ENCODE data around the gene TAF10. TPM values are rescaled to one million over a fixed set of nuclear protein-coding genes. Genes with fewer than 3 reads are reported as not detected.

The TAF10 gene
- total RNA-seq, 1 experiment from 2014 or later, result 187 TPM

GRCh38 chr11:6650980-6651379 is 39.0 kb upstream of the TAF10 start:
- CTCF ChIA-PET, result no interaction called here
- no TSS peak for BruUV-seq (replicated peaks)

DNA sequence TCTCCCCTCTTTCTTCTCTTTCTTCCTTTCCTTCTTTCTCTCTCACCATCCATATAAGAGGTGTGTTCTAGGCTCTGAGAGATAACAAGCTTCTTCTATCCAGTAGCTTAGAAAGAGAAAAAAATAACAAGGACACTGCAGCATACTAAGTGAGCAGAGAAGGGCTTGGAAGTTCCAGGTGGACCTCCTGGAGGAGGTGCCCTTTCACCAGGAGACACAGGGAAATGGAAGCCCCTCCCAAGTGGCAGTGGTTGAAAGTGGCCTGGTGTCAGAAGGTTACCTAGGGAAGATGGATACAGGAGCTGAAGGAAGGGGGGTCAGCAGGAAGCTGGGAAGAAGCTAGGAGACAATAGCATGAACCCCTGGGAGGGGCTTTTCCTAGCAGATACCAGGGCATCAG is 38.1 kb upstream of the TAF10 start:
- no TSS peak for BruUV-seq (replicated peaks)
- DNase-seq, result no peak
- Mint-ChIP-seq H3K4me3 (ENCODE audit: low read depth, unreplicated experiment) (no peak overlapping the region), H3K9me3 (ENCODE audit: low read depth, unreplicated experiment) (no peaks in the 10 kb centered on the region), H3K27ac (ENCODE audit: unreplicated experiment) (no peak overlapping the region), H3K36me3 (ENCODE audit: insufficient read depth, unreplicated experiment) (no peaks in the 10 kb centered on the region), H3K4me1 (ENCODE audit: low read depth, unreplicated experiment) (no peaks in the 10 kb centered on the region), H3K27me3 (ENCODE audit: unreplicated experiment) (no peaks in the 10 kb centered on the region)
- no peak for TF ChIP-seq CTCF (IDR thresholded peaks at IDR 0.05; ENCODE audit: unreplicated experiment)
- CTCF ChIA-PET, result interaction anchor here (0.6 to 0.9 kb wide), 2 partner anchors 13 to 33 kb away, joined by 3 read pairs; partner anchors contain the start of gene MRPL17
- intact Hi-C loops (cut with micrococcal nuclease; ENCODE audit: unreplicated experiment), result no loop called here

More at GRCh38 chr11:6650980-6651379, 39.0 kb upstream of the TAF10 start:
- H3K27ac Mint-ChIP-seq (ENCODE audit: unreplicated experiment), result no peak overlapping the region
- H3K4me3 Mint-ChIP-seq (ENCODE audit: low read depth, unreplicated experiment), result no peak overlapping the region
- H3K4me1 Mint-ChIP-seq (ENCODE audit: low read depth, unreplicated experiment), result no peaks in the 10 kb centered on the region
- no peaks in the 10 kb centered on the region for H3K27me3 Mint-ChIP-seq (ENCODE audit: unreplicated experiment)
- TF ChIP-seq CTCF (IDR thresholded peaks at IDR 0.05; ENCODE audit: unreplicated experiment), result no peak
- intact Hi-C loops (cut with micrococcal nuclease; ENCODE audit: unreplicated experiment), result no loop called here
- DNase-seq, result no peak
- no peaks in the 10 kb centered on the region for H3K9me3 Mint-ChIP-seq (ENCODE audit: low read depth, unreplicated experiment)
- no peaks in the 10 kb centered on the region for H3K36me3 Mint-ChIP-seq (ENCODE audit: insufficient read depth, unreplicated experiment)

DNA sequence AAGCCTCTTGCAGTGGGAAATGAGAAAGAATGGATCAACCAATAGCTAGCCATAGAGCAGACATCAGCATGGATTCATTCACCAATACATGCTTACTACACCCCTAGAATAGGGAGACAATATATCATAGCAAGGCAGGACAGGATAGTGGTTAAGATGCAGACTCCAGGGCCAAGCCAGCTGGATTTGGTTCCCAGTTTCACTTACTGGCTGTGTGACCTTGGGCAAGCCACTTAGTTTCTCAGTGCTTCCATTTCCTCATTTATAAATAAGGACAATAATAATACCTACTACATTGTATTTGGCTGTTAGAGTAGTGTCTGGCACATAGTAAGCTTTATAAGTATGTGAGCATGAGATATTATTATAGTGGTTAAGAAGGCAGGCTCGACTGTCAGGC is 36.5 kb upstream of the TAF10 start:
- Mint-ChIP-seq H3K4me3 (ENCODE audit: low read depth, unreplicated experiment) (no peak overlapping the region), H3K27ac (ENCODE audit: unreplicated experiment) (no peak overlapping the region), H3K9me3 (ENCODE audit: low read depth, unreplicated experiment) (no peaks in the 10 kb centered on the region), H3K27me3 (ENCODE audit: unreplicated experiment) (no peaks in the 10 kb centered on the region), H3K36me3 (ENCODE audit: insufficient read depth, unreplicated experiment) (no peaks in the 10 kb centered on the region), H3K4me1 (ENCODE audit: low read depth, unreplicated experiment) (no peaks in the 10 kb centered on the region)
- DNase-seq, result no peak
- no TSS peak for BruUV-seq (replicated peaks)
- TF ChIP-seq CTCF (IDR thresholded peaks at IDR 0.05; ENCODE audit: unreplicated experiment), result no peak
- CTCF ChIA-PET, result interaction anchor here (1.0 kb wide), 1 partner anchor 29 kb away, joined by 3 read pairs; the partner anchor contains the start of gene TPP1
- intact Hi-C loops (cut with micrococcal nuclease; ENCODE audit: unreplicated experiment), result no loop called here

- Mint-ChIP-seq H3K4me1 (ENCODE audit: low read depth, unreplicated experiment) (no peaks in the 10 kb centered on the region), H3K9me3 (ENCODE audit: low read depth, unreplicated experiment) (no peaks in the 10 kb centered on the region), H3K27ac (ENCODE audit: unreplicated experiment) (no peak overlapping the region), H3K36me3 (ENCODE audit: insufficient read depth, unreplicated experiment) (no peaks in the 10 kb centered on the region), H3K4me3 (ENCODE audit: low read depth, unreplicated experiment) (no peak overlapping the region), H3K27me3 (ENCODE audit: unreplicated experiment) (no peaks in the 10 kb centered on the region)
- no peak for TF ChIP-seq CTCF (IDR thresholded peaks at IDR 0.05; ENCODE audit: unreplicated experiment)
- intact Hi-C loops (cut with micrococcal nuclease; ENCODE audit: unreplicated experiment), result no loop called here
- no peak for DNase-seq
- no TSS peak for BruUV-seq (replicated peaks)
- CTCF ChIA-PET, result no interaction called here
Observed at GRCh38 chr11:6647836-6648235, 35.8 kb upstream of the TAF10 start.

Measured in Calu3 (cell line).